HG03060 (cell line): ENCODE data around the gene MACROH2A1.

Experiments
- ATAC-seq: cut with Tn5 transposase; IDR thresholded peaks from one replicate; pipeline ENCODE4 v1.9.1; 2021; ENCODE audit warnings: low read depth, moderate number of reproducible peaks; ENCODE audit not compliant: unreplicated experiment

Gene MACROH2A1

DNA sequence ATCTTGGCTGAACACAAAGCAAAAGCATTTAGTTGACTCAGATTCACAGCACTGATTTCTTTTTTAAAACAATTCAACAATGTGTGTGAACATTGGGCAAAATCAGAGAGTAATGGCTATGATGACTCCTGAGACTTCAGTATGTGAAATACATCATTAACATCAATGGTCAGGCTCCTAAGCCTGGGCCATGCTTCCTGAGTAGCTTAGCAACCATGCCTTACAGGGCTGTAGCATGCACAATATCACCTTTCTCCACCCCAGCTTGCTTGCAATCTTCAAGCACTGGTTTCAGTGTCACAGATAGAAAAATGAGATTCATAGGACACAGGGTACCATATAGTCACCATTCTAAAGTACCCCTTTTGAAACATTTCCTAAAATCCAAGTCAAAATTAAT, 41.3 kb downstream of the MACROH2A1 start:
- ATAC-seq: no peak

DNA sequence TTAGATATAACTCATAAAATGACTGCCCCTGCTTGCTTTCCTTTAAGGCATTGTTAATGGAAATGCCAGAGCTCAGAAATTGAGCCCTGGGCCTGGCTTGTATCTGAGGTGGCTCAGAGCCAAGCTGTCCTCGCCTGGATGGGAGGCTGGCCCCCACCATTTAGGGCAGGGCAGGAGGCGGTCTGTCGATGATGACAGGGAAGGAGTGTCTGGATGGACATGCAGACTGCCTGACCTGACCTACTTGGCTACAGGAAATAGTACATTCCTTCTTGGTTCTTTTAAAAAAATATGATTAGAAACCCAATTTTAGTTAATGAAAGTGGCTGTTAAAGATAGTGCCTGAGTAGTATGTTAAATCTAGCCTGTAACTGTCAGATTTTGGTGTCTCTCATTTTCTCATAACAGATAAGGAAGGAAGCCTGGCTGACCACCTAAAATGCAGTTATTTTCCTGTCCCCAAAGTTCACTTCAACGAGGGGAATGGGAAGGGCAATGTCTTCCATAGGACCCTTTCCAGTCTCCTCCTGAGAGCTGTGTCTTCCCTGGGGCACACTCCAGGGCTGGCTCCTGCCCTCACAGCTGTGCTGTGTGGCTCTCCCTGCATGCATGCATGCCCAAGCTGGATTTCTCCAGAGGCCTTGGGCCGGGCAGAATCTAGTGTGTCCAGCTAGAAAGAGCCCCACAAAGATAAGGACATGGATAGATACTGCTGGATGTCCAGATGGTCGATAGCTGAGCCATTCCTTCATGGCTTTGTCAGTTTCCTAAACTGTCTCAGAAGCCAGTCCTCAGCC, 42.3 kb downstream of the MACROH2A1 start:
- ATAC-seq: no peak

- ATAC-seq: no peak
Observed at GRCh38 chr5:135355169-135355568, 43.9 kb downstream of the MACROH2A1 start.

GRCh38 chr5:135353952-135354721, 44.9 kb downstream of the MACROH2A1 start:
- ATAC-seq: no peak

DNA sequence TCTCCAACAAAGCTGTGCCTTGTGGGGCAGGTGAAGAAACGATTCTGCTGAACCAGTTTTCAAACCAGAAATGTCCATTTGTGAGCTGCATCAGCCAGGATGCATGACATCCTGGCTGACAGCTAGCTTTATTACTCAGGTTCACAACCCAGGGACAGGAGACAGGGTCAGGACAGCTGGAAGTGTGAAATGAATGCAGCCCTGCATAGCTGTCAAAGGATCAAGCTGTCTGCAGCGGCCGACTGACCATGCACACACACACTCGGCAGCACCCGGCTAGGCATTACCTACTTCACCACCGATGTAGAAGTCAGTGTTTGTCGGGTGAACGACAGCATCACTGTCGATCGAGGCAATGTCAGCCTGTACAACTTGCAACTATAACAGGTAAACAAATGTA, 48.5 kb downstream of the MACROH2A1 start:
- no peak for ATAC-seq

GRCh38 chr5:135349886-135350285, 49.1 kb downstream of the MACROH2A1 start:
- no peak for ATAC-seq

DNA sequence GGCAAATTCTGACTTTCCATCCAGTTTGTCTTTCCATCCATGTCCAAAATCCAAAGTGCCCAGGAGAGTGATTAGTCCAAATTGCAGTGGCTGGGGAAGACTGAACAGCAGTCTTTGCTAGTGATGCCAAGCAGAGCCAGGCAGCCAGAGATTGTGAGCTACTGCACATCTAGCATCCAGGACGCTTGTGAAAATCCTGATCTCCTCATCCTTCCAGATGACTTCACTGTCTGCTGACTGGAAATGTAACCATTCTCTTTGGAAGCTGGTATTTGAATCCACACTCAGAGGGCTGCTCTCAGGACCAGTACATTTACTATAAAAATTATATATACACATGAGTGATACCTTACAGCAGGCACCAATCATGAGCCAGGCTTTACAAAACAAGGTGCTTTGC, 49.6 kb downstream of the MACROH2A1 start:
- ATAC-seq: no peak

DNA sequence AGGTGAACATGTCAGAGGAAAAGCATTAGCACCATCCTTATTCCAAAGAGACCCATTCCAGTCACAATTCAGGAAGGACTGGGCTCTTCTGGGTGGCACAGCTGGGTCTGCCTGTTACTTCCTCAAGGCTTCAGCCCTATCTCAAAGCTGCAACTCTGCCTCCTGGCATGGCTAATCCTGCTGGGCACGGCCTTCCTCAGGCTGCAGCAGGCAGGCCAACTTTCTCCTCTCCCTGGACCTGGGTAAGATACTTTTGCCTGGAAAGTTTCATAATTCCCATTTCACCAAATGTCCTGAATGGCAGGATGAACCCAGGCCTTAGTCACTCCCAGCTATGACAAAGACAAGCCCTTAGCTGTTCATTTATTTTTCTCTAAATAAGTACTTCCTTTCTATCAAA, 50.1 kb downstream of the MACROH2A1 start:
- no peak for ATAC-seq

DNA sequence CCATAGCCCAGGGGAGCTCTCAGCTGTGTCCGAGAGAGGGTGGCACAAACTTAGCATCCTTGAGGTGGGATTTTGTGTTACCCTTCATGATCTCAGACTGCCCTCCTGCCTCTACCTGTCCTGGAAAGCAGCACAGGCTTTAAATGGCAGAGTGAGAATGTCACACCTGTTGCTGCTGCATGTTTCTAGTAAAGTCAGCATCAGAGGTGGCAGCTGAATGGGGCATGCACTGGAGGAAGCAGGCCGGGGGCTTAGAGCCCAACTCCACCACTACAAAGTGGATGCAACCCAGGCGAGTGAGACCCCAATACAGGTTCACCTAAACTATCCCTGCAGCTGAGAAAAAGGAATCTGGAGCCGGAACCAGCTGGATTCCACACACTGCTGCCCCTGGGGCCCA, 51.6 kb downstream of the MACROH2A1 start:
- ATAC-seq: no peak

DNA sequence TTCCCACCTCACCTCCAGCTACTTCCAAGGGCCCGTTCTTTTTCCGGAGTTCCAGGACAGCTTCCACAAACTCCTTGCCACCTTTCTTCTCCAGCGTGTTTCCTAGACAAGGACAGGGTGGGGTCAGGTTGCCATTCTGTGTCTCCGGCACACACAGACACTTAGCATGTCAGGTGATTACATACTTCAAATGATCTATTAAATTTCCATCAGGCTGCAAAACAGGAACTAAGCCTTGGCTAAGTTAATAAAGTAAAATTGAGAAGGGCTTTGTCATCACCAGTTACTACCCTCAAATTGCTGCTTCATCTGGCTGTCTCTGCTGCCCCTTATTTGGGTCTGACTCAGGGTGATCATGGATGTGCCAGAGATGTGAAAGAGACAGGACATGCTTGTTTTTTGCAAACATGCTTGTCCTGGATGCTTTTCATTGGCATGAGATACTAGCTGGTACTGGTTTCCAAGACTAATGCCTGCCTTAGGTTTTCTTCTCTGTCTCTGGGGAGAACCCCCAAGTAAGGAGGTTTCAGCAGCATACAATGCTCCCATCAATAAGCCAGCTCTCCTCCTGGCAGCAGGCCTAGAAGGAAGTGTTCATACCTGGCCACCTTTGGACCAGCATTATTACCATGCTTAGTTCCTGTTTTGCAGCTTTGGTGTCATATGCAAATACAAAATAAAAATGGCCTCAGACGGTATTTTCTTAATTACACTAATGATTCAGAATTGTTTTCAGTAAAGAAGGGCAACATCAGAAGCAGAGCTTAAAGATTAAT, 52.9 kb downstream of the MACROH2A1 start:
- no peak for ATAC-seq

GRCh38 chr5:135344349-135344748, 54.7 kb downstream of the MACROH2A1 start:
- no peak for ATAC-seq

DNA sequence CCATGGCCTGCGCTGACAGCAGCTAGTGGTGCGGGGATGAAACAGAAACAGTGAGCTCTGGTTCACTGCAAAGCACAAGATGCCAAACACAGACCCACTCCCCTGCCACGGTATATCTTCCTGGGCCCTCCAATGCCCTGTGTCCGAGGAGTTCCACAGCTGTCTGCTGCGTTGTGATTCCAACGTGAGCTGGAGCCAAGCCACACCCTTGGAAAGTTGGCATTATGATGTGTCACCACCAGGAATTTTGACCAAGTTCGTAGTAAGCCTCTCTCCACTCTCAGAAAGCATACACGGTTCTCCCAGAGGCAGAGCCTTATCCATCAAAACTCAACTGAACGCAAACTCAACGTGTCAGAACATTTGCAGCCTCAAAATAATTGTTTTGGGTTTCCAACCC, 55.6 kb downstream of the MACROH2A1 start:
- ATAC-seq: no peak

- no peak for ATAC-seq
Observed at GRCh38 chr5:135342551-135342875, 56.5 kb downstream of the MACROH2A1 start.

GRCh38 chr5:135341696-135342550, 57.1 kb downstream of the MACROH2A1 start:
- no peak for ATAC-seq

- ATAC-seq: no peak
Observed at GRCh38 chr5:135341016-135341666, 57.9 kb downstream of the MACROH2A1 start.

DNA sequence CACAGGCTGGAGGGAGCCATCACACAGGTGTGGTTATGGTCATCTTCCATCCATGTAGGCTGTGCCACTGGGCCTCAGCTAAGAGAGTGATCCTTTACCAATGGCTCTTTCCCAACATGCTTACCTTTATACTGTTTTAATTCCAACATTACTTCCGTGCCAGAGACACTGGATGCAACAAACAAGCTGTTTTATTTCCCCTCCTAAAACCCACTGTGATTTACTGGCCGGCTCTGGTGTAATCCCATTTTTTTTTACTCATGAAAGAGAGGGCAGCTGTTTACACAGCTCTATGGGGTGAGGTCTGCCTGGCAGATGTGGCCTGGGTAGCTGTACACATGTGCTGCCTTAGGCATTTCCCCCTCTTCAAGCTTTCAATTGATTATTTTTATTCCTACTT, 58.5 kb downstream of the MACROH2A1 start:
- no peak for ATAC-seq

DNA sequence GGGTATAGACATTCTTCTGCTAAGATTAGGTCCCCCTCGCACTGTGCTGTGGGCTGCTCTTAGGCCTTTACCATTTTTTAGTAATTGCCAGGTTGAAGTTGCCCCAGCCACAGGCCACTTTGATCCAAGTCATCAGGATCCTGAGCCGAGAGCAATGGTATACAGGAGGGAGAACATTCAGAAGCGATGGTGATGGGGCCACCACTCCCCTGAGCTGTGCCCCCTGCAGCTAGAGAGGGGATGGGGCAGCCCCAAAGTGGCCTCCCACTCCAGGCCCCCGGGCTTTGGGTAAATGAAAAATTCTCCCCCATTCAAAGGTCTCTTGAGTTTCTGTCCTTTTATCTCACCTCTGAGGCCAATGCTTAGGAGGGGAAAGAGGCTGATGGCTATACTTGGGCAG, 59.4 kb downstream of the MACROH2A1 start:
- no peak for ATAC-seq

DNA sequence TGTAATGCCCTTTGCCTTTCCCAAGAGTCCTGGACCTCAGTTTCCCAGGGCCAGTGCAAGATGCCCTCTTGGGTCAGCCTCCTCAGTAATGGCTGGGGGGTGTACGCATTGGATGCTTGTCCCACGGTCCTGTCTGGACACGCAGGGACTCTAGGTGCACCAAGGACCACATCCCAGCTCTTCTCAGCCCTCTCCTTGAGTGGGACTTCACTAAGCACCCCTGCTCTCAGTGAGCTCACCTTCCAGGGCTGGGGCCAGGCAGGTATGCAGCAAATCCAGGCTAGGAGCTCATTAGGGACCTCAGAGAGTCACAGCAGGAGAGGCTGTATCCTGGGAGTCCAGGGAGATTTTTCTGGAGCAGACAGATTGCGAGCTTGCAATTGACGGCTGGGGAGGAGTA, 59.8 kb downstream of the MACROH2A1 start:
- no peak for ATAC-seq

GRCh38 chr5:135337064-135337463, 62.0 kb downstream of the MACROH2A1 start:
- ATAC-seq: no peak
